ENCODE measurements around the gene PEAK1.

DNA sequence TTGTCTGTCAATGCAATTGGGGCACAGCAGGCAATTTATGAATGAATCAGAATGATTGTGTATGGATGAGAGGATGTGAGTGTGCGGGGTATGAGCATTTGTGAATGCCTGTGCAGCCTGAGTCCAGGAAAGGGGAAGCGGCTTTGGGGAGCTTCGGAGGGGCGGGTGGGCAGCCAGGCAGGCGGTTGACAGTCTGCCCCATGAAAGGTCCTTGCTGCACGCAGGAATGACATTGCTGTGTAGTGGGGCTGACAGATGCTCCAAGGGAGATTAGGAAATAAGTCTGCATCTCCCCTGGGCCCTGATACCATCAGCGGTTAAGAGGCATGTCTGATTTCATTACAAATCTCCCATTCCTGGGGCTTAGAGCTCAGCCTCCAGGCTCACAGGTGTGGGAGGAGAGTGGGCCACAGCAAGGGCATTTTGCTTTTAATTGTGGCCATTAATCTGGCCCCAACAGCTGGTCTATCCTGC lies 322.6 kb downstream of the PEAK1 start:
- TF ChIP-seq, protein P1, sequence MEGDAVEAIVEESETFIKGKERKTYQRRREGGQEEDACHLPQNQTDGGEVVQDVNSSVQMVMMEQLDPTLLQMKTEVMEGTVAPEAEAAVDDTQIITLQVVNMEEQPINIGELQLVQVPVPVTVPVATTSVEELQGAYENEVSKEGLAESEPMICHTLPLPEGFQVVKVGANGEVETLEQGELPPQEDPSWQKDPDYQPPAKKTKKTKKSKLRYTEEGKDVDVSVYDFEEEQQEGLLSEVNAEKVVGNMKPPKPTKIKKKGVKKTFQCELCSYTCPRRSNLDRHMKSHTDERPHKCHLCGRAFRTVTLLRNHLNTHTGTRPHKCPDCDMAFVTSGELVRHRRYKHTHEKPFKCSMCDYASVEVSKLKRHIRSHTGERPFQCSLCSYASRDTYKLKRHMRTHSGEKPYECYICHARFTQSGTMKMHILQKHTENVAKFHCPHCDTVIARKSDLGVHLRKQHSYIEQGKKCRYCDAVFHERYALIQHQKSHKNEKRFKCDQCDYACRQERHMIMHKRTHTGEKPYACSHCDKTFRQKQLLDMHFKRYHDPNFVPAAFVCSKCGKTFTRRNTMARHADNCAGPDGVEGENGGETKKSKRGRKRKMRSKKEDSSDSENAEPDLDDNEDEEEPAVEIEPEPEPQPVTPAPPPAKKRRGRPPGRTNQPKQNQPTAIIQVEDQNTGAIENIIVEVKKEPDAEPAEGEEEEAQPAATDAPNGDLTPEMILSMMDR (IDR thresholded peaks at IDR 0.05) = no peak
- no peak for TF ChIP-seq POLR2A (IDR thresholded peaks at IDR 0.05)
